Measurements from ENCODE around the gene OTOS.

Gene OTOS

DNA sequence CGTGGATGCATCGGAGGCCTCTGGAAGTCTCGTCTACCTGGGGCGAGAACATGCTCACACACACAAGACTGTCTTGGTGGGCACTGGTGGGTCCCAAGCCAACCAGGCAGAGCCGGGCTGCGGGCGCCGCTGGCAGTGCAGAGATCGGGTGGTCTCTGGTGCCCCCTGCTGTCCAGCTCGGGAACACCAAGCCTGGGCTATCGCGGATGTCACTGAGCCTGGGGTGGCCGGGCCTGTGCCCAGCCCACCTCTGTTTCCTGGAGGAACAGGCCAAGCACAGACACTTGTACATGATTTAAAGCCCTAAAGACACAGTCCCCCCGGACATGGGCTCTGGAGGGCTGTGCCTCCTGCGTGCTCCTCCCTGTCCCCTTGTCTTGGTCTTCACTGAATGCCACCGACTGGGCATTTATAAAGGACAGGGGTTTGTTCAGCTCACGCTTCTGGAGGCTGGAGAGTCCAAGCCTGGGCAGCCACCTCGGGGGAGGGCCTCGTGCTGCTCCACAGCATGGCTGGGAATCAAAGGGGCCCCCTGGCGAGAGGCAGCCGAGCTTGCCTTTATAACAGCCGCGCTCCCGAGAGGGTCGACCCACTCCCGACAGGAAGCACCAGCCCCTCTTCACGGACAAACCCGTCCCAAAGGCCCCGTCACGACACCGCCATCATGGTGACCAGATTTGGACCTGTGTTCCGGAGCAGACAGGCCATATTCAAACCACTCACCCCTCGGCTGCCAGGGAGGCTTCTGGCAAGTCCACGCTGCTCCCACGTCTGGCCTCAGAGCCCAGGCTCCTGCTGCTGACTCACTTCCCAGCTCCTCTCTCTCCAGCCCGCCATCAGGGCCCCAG, 3.6 kb upstream of the OTOS start:
- peak; percentile 91 for DNase-seq (ENCODE audit: low spot score)
- peak; percentile 94 for TF ChIP-seq CTCF (IDR thresholded peaks at IDR 0.05; ENCODE audit: borderline replicate concordance, control extremely low read depth, extremely low read depth, insufficient read depth, missing control alignments)
- in situ Hi-C loops (cut with MboI; ENCODE audit: low sequenced_read_pairs, unreplicated experiment), result no loop called here

- no peak for DNase-seq (ENCODE audit: low spot score)
- TF ChIP-seq CTCF (IDR thresholded peaks at IDR 0.05; ENCODE audit: borderline replicate concordance, control extremely low read depth, extremely low read depth, insufficient read depth, missing control alignments), result no peak
- in situ Hi-C loops (cut with MboI; ENCODE audit: low sequenced_read_pairs, unreplicated experiment), result no loop called here
These were observed 2.8 kb upstream of the OTOS start for GRCh38 chr2:240143276-240143675.

DNA sequence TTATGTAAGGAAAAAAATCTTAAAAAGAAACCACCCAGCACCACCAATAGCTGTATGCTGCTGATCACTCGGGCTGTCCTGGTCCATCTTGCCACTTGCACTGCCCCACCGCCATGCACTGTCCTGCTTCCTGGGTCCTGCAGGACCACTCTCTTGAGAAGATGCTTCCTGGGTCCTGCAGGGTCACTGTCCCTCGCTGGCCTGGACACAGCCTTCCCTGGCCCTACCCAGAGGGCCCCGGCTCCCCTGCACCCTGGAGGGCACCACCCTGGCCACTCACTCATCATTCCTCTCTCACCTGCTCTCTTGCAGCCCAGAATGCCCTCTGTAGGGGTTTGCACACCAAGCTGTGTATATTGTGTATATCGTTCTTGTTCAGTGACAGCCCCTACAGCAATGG, 2.4 kb upstream of the OTOS start:
- in situ Hi-C loops (cut with MboI; ENCODE audit: low sequenced_read_pairs, unreplicated experiment), result no loop called here
- no peak for DNase-seq (ENCODE audit: low spot score)
- no peak for TF ChIP-seq CTCF (IDR thresholded peaks at IDR 0.05; ENCODE audit: borderline replicate concordance, control extremely low read depth, extremely low read depth, insufficient read depth, missing control alignments)

- DNase-seq (ENCODE audit: low spot score), result no peak
- in situ Hi-C loops (cut with MboI; ENCODE audit: low sequenced_read_pairs, unreplicated experiment), result no loop called here
- TF ChIP-seq CTCF (IDR thresholded peaks at IDR 0.05; ENCODE audit: borderline replicate concordance, control extremely low read depth, extremely low read depth, insufficient read depth, missing control alignments), result no peak
These were observed 1.9 kb upstream of the OTOS start for GRCh38 chr2:240142256-240142775.

GRCh38 chr2:240141736-240142135, 1.3 kb upstream of the OTOS start:
- in situ Hi-C loops (cut with MboI; ENCODE audit: low sequenced_read_pairs, unreplicated experiment), result no loop called here
- DNase-seq (ENCODE audit: low spot score), result no peak
- no peak for TF ChIP-seq CTCF (IDR thresholded peaks at IDR 0.05; ENCODE audit: borderline replicate concordance, control extremely low read depth, extremely low read depth, insufficient read depth, missing control alignments)

- no peak for DNase-seq (ENCODE audit: low spot score)
- TF ChIP-seq CTCF (IDR thresholded peaks at IDR 0.05; ENCODE audit: borderline replicate concordance, control extremely low read depth, extremely low read depth, insufficient read depth, missing control alignments), result no peak
- in situ Hi-C loops (cut with MboI; ENCODE audit: low sequenced_read_pairs, unreplicated experiment), result no loop called here
These were observed 462 bp upstream of the OTOS start for GRCh38 chr2:240140920-240141319.
